HFFc6 (cell line): Measurements from ENCODE around the gene ABHD16A. TPM values are rescaled to one million over a fixed set of nuclear protein-coding genes. Genes with fewer than 3 reads are reported as not detected.

ENCODE experiments used
- DNase-seq: peaks from one replicate; pipeline ENCODE4 v3.0.0-alpha.2; 2018
- H3K27ac Mint-ChIP-seq: 2 replicates; pipeline ENCODE4 v1.8.0; 2020; ENCODE audit warnings: mild to moderate bottlenecking, mixed read lengths
- H3K27me3 Mint-ChIP-seq: 2 replicates; pipeline ENCODE4 v1.8.0; 2021; ENCODE audit warnings: mild to moderate bottlenecking, moderate library complexity, mixed read lengths; ENCODE audit not compliant: insufficient read depth
- H3K36me3 Mint-ChIP-seq: 2 replicates; pipeline ENCODE4 v1.8.0; 2021; ENCODE audit warnings: low read depth, mixed read lengths
- H3K4me1 Mint-ChIP-seq: 2 replicates; pipeline ENCODE4 v1.8.0; 2020; ENCODE audit warnings: low read depth, mixed read lengths
- H3K4me3 Mint-ChIP-seq: 2 replicates; pipeline ENCODE4 v1.8.0; 2020; ENCODE audit warnings: mild to moderate bottlenecking, moderate library complexity, mixed read lengths
- H3K9me3 Mint-ChIP-seq: 2 replicates; pipeline ENCODE4 v1.8.0; 2020; ENCODE audit warnings: mild to moderate bottlenecking, mixed read lengths
- total RNA-seq, 6 experiments: library from RNA; stranded (reverse); fragmentation: NEBNext Ultra II Directional; extraction: Animal tissue kit (Norgen Biotek cat#: 25700); gene quantifications; 2 replicates in 1 of 6; 3 replicates in 5 of 6; pipeline ENCODE4 v1.2.3, GENCODE V29; 2021
- TF ChIP-seq, protein P1 (sequence below): fragments of 200-600 bp; sonication (generic); IDR thresholded peaks from 2 replicates; pipeline ENCODE4 v1.5.0; 2021; ENCODE audit warnings: antibody characterized with exemption, mild to moderate bottlenecking

ABHD16A gene
- total RNA-seq, 6 experiments from 2014 or later, result 27.4 to 39.6 (median 32.0) TPM

DNA sequence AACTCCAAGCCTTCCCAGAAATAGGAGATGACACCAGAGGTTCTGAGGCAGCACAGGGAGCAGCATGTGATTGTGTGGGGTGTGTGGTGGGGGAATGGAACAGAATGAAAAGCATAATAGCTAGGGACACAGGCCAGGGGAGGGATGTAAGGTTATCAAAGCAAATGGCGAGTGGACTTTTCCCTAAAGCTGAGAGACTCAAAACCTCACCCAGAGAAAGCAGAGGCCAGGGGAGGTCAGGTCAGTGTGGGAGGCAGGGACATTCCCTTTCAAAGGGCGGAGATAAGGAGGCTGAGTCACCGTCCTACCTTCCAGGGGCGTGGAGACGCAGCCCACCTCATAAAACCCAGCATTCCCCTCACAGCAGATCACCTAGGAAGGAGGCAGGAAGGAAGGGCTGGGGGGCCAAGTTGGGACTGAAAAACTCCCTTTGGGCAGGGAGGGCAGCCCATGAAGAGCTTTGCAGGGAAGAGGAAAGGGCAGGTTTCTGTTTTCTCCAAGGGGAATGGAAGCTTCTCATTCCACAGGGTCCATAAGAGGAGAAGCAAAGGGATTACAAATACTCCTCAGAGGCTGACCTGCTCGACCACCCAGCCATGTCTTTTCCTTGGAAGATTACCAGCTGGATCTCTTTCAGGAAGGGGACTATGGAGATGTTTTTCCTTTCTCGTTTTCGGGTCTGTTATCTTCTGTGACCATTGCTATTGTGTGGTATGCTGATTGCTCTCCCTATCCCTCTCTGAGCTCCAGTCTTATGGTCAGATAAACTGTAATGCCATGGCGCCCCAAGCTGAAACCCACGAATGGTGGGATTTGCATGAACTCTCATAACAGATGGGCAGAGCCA is 12.7 kb downstream of the ABHD16A start:
- Mint-ChIP-seq H3K4me1 (no peaks in the 10 kb centered on the region), H3K4me3 (no peak overlapping the region), H3K27ac (0 out of 2 replicates have a peak overlapping the region, but pooled peaks have one; percentile 8)

DNA sequence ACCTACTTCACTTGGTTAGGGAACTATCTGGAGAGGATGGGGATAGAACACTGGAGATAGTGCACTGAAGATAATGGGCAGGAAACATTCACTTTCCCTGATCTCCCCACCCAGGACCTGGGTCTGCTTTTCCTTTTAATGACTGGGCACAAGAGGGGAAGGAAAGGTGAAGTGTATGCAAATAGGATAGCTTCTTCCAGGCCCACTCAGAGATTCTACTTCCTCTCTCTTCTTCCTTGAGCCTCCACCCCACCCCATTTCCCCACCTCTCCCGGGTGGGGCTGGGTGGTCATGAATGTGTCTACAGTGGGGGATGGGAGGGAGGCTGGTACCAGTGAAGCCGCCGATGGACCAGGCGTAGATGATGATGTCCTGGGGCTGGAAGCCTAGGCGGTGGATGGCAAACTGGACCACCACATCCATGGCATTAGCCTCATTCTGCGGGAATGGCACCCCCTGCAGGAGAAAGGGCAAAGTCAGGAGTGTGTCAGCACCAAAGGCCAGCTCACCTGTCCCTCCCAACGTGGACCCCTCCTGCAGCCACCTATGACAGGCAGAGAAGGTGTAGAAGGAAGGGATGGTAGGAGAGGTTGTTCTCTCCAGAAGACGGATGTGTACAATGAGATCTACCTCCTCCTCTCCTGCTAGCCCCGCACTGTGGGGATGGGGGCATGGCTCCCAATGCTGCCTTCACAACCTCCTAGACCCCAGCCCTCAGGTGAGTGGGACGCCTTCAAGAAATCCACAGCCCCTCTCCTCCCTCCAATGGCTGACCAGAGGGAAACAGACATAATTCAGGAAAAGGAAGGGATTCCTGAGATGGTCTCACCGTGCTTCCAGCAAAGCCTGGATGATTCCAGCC is 13.6 kb downstream of the ABHD16A start:
- Mint-ChIP-seq H3K4me3 (no peak overlapping the region), H3K4me1 (no peaks in the 10 kb centered on the region), H3K27ac (no peak overlapping the region), H3K36me3 (peaks cover 9% of the 10 kb centered on the region; the same call in 1 of the 2 replicates), H3K27me3 (no peaks in the 10 kb centered on the region), H3K9me3 (no peaks in the 10 kb centered on the region)
- TF ChIP-seq, protein P1, sequence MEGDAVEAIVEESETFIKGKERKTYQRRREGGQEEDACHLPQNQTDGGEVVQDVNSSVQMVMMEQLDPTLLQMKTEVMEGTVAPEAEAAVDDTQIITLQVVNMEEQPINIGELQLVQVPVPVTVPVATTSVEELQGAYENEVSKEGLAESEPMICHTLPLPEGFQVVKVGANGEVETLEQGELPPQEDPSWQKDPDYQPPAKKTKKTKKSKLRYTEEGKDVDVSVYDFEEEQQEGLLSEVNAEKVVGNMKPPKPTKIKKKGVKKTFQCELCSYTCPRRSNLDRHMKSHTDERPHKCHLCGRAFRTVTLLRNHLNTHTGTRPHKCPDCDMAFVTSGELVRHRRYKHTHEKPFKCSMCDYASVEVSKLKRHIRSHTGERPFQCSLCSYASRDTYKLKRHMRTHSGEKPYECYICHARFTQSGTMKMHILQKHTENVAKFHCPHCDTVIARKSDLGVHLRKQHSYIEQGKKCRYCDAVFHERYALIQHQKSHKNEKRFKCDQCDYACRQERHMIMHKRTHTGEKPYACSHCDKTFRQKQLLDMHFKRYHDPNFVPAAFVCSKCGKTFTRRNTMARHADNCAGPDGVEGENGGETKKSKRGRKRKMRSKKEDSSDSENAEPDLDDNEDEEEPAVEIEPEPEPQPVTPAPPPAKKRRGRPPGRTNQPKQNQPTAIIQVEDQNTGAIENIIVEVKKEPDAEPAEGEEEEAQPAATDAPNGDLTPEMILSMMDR, result peak; percentile 75
- no peak for DNase-seq

More for the DNA sequence above, 12.7 kb downstream of the ABHD16A start:
- H3K36me3 Mint-ChIP-seq, result peaks cover 9% of the 10 kb centered on the region; the same call in 1 of the 2 replicates
- no peaks in the 10 kb centered on the region for H3K9me3 Mint-ChIP-seq
- TF ChIP-seq, protein P1, result no peak
- DNase-seq, result no peak
- no peaks in the 10 kb centered on the region for H3K27me3 Mint-ChIP-seq

DNA sequence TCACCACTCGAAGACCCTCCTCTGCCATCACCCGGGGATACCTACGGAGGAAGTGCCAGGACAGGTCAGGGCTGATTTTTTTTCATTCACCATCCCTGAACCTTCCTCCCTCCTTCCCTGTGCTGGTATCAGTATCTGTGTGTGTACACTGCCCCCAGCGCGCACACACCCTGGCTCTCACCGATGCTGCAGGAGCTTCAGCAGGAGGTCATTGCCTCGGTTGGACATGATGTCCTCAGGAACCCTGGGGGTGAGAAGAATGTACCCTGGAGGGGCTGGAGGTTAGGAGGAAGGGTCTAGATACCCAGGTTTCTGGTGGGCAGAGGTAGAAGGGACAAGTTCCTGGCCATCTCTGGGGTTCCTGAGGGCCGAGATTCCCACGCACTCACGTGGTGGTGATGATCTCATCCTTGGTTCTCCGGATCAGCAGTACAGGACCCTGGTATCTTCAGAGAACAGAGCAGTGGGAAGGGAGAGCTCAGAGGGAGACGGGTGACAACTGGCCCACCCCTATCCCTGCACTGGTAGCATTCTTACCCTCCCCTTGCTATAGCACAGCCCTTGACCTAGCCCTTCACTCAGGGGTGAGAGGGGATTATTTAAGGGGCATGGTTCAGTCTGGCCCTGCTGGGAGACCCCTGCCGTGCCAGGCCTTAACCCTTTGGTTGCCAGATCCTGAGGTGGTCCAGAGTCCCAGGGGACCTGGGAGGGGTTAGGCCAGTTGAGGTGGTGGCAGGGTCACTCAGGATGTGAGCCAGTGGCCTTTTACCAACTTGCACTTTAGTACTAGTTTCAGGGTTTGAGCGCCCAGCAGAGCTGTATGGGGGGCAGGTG is 15.0 kb downstream of the ABHD16A start:
- Mint-ChIP-seq H3K36me3 (peaks cover 9% of the 10 kb centered on the region; the same call in 1 of the 2 replicates), H3K4me3 (no peak overlapping the region), H3K4me1 (no peaks in the 10 kb centered on the region), H3K9me3 (no peaks in the 10 kb centered on the region), H3K27ac (no peak overlapping the region), H3K27me3 (no peaks in the 10 kb centered on the region; the same call in 1 of the 2 replicates)
- DNase-seq, result no peak
- TF ChIP-seq, protein P1, result no peak

DNA sequence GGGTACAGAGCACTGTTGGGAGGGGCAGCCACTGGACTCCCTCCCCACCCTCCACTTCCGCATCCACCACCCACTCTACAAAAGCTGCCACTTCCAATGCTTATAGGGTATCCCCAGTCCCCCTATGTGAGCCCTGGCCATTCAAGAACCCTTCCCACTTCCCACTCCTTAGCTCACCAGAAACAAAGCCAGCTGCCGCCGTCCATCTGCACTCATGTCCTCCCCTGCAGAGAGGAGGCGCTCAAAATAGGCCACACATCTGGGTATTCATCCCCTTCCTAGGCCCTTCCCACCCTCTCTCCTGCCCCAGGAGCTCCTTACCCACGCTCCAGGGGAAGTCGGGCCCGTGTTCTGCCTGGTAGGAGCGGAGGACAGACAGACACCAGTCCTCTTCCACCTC is 15.8 kb downstream of the ABHD16A start:
- H3K4me3 Mint-ChIP-seq, result no peak overlapping the region
- no peaks in the 10 kb centered on the region for H3K9me3 Mint-ChIP-seq
- TF ChIP-seq, protein P1, result no peak
- DNase-seq, result no peak
- no peak overlapping the region for H3K27ac Mint-ChIP-seq
- H3K36me3 Mint-ChIP-seq, result peaks cover 9% of the 10 kb centered on the region; the same call in 1 of the 2 replicates
- H3K27me3 Mint-ChIP-seq, result no peaks in the 10 kb centered on the region; the same call in 1 of the 2 replicates
- no peaks in the 10 kb centered on the region for H3K4me1 Mint-ChIP-seq

DNA sequence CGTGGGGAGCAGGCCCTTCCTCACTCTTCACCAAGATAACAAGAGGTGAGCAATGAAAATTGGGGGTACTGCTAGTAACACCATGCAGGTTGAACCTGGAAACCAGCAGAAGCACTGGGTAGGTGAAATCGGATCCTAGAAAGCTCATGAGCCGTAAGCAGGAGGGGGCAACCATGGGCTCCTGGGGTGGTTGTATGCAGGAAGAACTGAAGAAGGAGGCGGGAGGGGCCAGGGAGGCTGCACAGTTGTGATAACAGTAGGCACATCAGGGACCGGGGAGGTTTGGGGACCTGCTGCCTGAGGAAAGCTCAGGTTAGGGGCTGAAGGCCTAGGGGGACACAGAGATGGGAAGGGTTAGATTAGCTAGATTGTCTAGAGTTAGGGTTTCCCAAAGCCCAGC is 16.6 kb downstream of the ABHD16A start:
- H3K4me3 Mint-ChIP-seq, result no peak overlapping the region
- TF ChIP-seq, protein P1, result no peak
- H3K36me3 Mint-ChIP-seq, result peaks cover 9% of the 10 kb centered on the region; the same call in 1 of the 2 replicates
- peaks cover 3% of the 10 kb centered on the region for H3K4me1 Mint-ChIP-seq
- no peak overlapping the region for H3K27ac Mint-ChIP-seq
- no peaks in the 10 kb centered on the region for H3K9me3 Mint-ChIP-seq
- DNase-seq, result no peak
- no peaks in the 10 kb centered on the region; the same call in 1 of the 2 replicates for H3K27me3 Mint-ChIP-seq
